NCI-H2196 treated with DMSO at 0.1 percent for 48 hours (cell line): Measurements from ENCODE around the gene SKAP2.
A peak's percentile ranks its signal among the peaks of the same experiment; 100 is the strongest.

Experiments used
- DNase-seq: peaks from one replicate; lab custom pipeline; 2025; ENCODE audit not compliant: unreplicated experiment; lab: John Stamatoyannopoulos, UW

The SKAP2 gene

GRCh38 chr7:26642416-26642815, 222.0 kb downstream of the SKAP2 start:
- no peak for DNase-seq

- DNase-seq: no peak
Observed at GRCh38 chr7:26639695-26640094, 224.7 kb downstream of the SKAP2 start.

- no peak for DNase-seq
Observed at GRCh38 chr7:26639111-26639510, 225.3 kb downstream of the SKAP2 start.

- DNase-seq: no peak
Observed at GRCh38 chr7:26638140-26638539, 226.2 kb downstream of the SKAP2 start.

GRCh38 chr7:26637610-26638009, 226.8 kb downstream of the SKAP2 start:
- DNase-seq: no peak

- DNase-seq: no peak
Observed at GRCh38 chr7:26636808-26637207, 227.6 kb downstream of the SKAP2 start.

GRCh38 chr7:26633557-26633956, 230.8 kb downstream of the SKAP2 start:
- no peak for DNase-seq

GRCh38 chr7:26631601-26632000, 232.8 kb downstream of the SKAP2 start:
- no peak for DNase-seq

- no peak for DNase-seq
Observed at GRCh38 chr7:26630941-26631580, 233.3 kb downstream of the SKAP2 start.

- no peak for DNase-seq
Observed at GRCh38 chr7:26630361-26630760, 234.0 kb downstream of the SKAP2 start.

GRCh38 chr7:26629696-26630095, 234.7 kb downstream of the SKAP2 start:
- no peak for DNase-seq

- peak; percentile 75 for DNase-seq
Observed at GRCh38 chr7:26627891-26628341, 236.5 kb downstream of the SKAP2 start.

GRCh38 chr7:26627221-26627620, 237.2 kb downstream of the SKAP2 start:
- no peak for DNase-seq

- no peak for DNase-seq
Observed at GRCh38 chr7:26626687-26627086, 237.7 kb downstream of the SKAP2 start.

- DNase-seq: no peak
Observed at GRCh38 chr7:26626156-26626555, 238.2 kb downstream of the SKAP2 start.

GRCh38 chr7:26625286-26625685, 239.1 kb downstream of the SKAP2 start:
- no peak for DNase-seq

GRCh38 chr7:26624839-26625238, 239.6 kb downstream of the SKAP2 start:
- DNase-seq: no peak

GRCh38 chr7:26624431-26624830, 240.0 kb downstream of the SKAP2 start:
- DNase-seq: no peak

GRCh38 chr7:26620352-26620751, 244.0 kb downstream of the SKAP2 start:
- no peak for DNase-seq

- DNase-seq: no peak
Observed at GRCh38 chr7:26619348-26619984, 244.9 kb downstream of the SKAP2 start.

GRCh38 chr7:26618898-26619297, 245.5 kb downstream of the SKAP2 start:
- no peak for DNase-seq

GRCh38 chr7:26618449-26618848, 245.9 kb downstream of the SKAP2 start:
- no peak for DNase-seq
